Endothelial cell of umbilical vein (primary cell): ENCODE measurements around the gene MBLAC1. TPM values are rescaled to one million over a fixed set of nuclear protein-coding genes. Genes with fewer than 3 reads are reported as not detected.

Experiments
- BruUV-seq: library from RNA; stranded (reverse); fragments of 400-500 nt; replicated peaks from 2 replicates; lab custom pipeline; 2021; lab: Mats Ljungman, UMichigan
- CTCF ChIA-PET: fragments of 300-600, 350-600 bp; sonication (Branson Sonifier 250); formaldehyde crosslinking; loops from one replicate; lab custom pipeline; 2021; ENCODE audit warnings: antibody characterized with exemption, inconsistent platforms; lab: Charles Lee
- POLR2A ChIA-PET: fragments of 300-600, 350-600 bp; sonication (Branson Sonifier 250); formaldehyde crosslinking; loops from one replicate; lab custom pipeline; 2021; ENCODE audit warnings: antibody characterized with exemption, inconsistent platforms; lab: Charles Lee
- DNase-seq: peaks from one replicate; pipeline ENCODE4 v3.0.0-alpha.2; 2011; ENCODE audit warnings: low read depth, low spot score
- FAIRE-seq: peaks from 2 replicates; lab custom pipeline; 2011; peaks lifted over from hg19 to GRCh38; lab: Jason Lieb, UNC
- H2AFZ ChIP-seq: 2 replicates; pipeline ENCODE4 v1.6.0; 2012; ENCODE audit warnings: low read depth, low read length, control low read depth, inconsistent platforms
- H3K27ac ChIP-seq: 2 replicates; pipeline ENCODE4 v1.5.1; 2011; ENCODE audit warnings: low read depth, mild to moderate bottlenecking, control low read depth, low read length, moderate library complexity; ENCODE audit not compliant: insufficient read depth
- H3K27me3 ChIP-seq, 2 experiments: 2 replicates each; pipeline versions ENCODE4 v1.6.0 to v1.6.1; 2011; ENCODE audit warnings: low read length in 2 of 2, mixed read lengths in 1 of 2; ENCODE audit not compliant: control insufficient read depth in 2 of 2, insufficient read depth in 2 of 2
- H3K36me3 ChIP-seq, 2 experiments: 2 replicates in 1 of 2; 3 replicates in 1 of 2; pipeline ENCODE4 v1.5.1; 2011; ENCODE audit warnings: low read length in 2 of 2, mild to moderate bottlenecking in 1 of 2, moderate library complexity in 1 of 2; ENCODE audit not compliant: control insufficient read depth in 2 of 2, insufficient read depth in 2 of 2; ENCODE audit errors: extremely low read depth in 1 of 2
- H3K4me1 ChIP-seq: 3 replicates; pipeline ENCODE4 v1.5.1; 2011; ENCODE audit warnings: mild to moderate bottlenecking, low read length; ENCODE audit not compliant: control insufficient read depth, insufficient read depth; ENCODE audit errors: extremely low read depth
- H3K4me2 ChIP-seq: 2 replicates; pipeline ENCODE4 v1.6.1; 2011; ENCODE audit warnings: low read length, control low read depth, mixed read lengths; ENCODE audit not compliant: insufficient read depth
- H3K4me3 ChIP-seq, 3 experiments: fragments of 200-600 bp in 1 of 3; sonication (generic), shearing (Covaris generic) in 1 of 3; replicated peaks in 1 of 3; 2 replicates each; pipeline ENCODE4 v1.5.1; 2011 to 2016; ENCODE audit warnings: control low read depth in 3 of 3, low read length in 3 of 3, mild to moderate bottlenecking in 2 of 3, inconsistent platforms in 1 of 3, low read depth in 1 of 3, moderate library complexity in 1 of 3; ENCODE audit not compliant: insufficient read depth in 1 of 3
- H3K79me2 ChIP-seq: 2 replicates; pipeline ENCODE4 v1.6.0; 2012; ENCODE audit warnings: low read length, inconsistent platforms; ENCODE audit not compliant: control insufficient read depth, insufficient read depth
- H3K9ac ChIP-seq: replicated peaks from 2 replicates; pipeline ENCODE3; 2011; ENCODE audit warnings: low read length, control low read depth; ENCODE audit not compliant: insufficient read depth; ENCODE audit errors: extremely low read depth
- H3K9me1 ChIP-seq: replicated peaks from 3 replicates; pipeline ENCODE4 v1.6.0; 2011; ENCODE audit warnings: mild to moderate bottlenecking, low read length; ENCODE audit not compliant: control insufficient read depth, insufficient read depth; ENCODE audit errors: extremely low read depth
- H3K9me3 ChIP-seq: replicated peaks from 2 replicates; pipeline ENCODE4 v1.5.1; 2012; ENCODE audit warnings: low read length, inconsistent platforms; ENCODE audit not compliant: control insufficient read depth, insufficient read depth
- H4K20me1 ChIP-seq: replicated peaks from 2 replicates; pipeline ENCODE3; 2011; ENCODE audit warnings: mild to moderate bottlenecking, low read length; ENCODE audit not compliant: control insufficient read depth, insufficient read depth; ENCODE audit errors: extremely low read depth
- CTCF ChIP-seq, 2 donors: IDR thresholded peaks; 1 replicate in 1 of 2; 2 replicates in 1 of 2; pipeline ENCODE4 v1.5.1; 2011; ENCODE audit warnings: low read length in 2 of 2, mild to moderate bottlenecking in 2 of 2, moderate library complexity in 2 of 2, control low read depth in 1 of 2, inconsistent platforms in 1 of 2, low read depth in 1 of 2; ENCODE audit not compliant: insufficient read depth in 1 of 2; ENCODE audit errors: extremely low read depth in 1 of 2
- EZH2 ChIP-seq: IDR thresholded peaks from 2 replicates; pipeline ENCODE4 v1.6.1; 2012; ENCODE audit warnings: borderline replicate concordance, low read depth, mild to moderate bottlenecking, moderate library complexity, low read length, inconsistent platforms; ENCODE audit not compliant: severe bottlenecking
- FOS ChIP-seq: IDR thresholded peaks from 2 replicates; pipeline ENCODE4 v1.6.1; 2011; ENCODE audit warnings: mild to moderate bottlenecking, low read length, moderate library complexity, borderline replicate concordance; ENCODE audit not compliant: insufficient read depth
- GATA2 ChIP-seq: IDR thresholded peaks from 2 replicates; pipeline ENCODE4 v1.7.0; 2011; ENCODE audit warnings: low read depth, mild to moderate bottlenecking, moderate library complexity, mixed read lengths, low read length; ENCODE audit not compliant: insufficient read length, insufficient read depth
- JUN ChIP-seq: IDR thresholded peaks from 2 replicates; pipeline ENCODE4 v1.6.1; 2011; ENCODE audit warnings: borderline replicate concordance, low read depth; ENCODE audit not compliant: insufficient read length, insufficient read depth
- MAX ChIP-seq: IDR thresholded peaks from 2 replicates; pipeline ENCODE4 v1.6.1; 2011; ENCODE audit not compliant: insufficient read depth, insufficient read length
- MYC ChIP-seq: IDR thresholded peaks from one replicate; pipeline ENCODE4 v1.6.1; 2011; ENCODE audit warnings: mild to moderate bottlenecking, low read depth, low read length
- POLR2A ChIP-seq: IDR thresholded peaks from 2 replicates; pipeline ENCODE4 v1.6.1; 2012; ENCODE audit warnings: low read depth, mild to moderate bottlenecking, control low read depth, low read length
- POLR2AphosphoS5 ChIP-seq: IDR thresholded peaks from 2 replicates; pipeline ENCODE4 v1.6.1; 2012; ENCODE audit warnings: low read depth, mild to moderate bottlenecking, control low read depth, low read length, moderate library complexity; ENCODE audit not compliant: insufficient read depth
- dilution Hi-C: fragments of 300-500 bp; cut with MboI; formaldehyde crosslinking; loops from one replicate; pipeline ENCODE4 v1.15.0; 2019; ENCODE audit warnings: low sequenced_read_pairs; ENCODE audit not compliant: extremely low pct_ligation_motif_present
- intact Hi-C: fragments of 100-400 bp; cut with micrococcal nuclease; formaldehyde crosslinking; loops from one replicate; pipeline ENCODE4 v1.10.0; 2022
- polyA plus RNA-seq, 4 experiments: library from polyadenylated mRNA; depleted of rRNA in 3 of 4; stranded (reverse) in 3 of 4; unstranded in 1 of 4; fragments of >200 nt; gene quantifications; 2 replicates each; pipeline versions ENCODE4 v1.2.1 to v1.2.3, GENCODE V29; 2011 to 2012; ENCODE audit warnings: missing spikeins in 1 of 4
- total RNA-seq: library from RNA; stranded (reverse); gene quantifications from 2 replicates; pipeline ENCODE4 v1.2.3, GENCODE V29; 2021

The MBLAC1 gene
- total and polyA plus RNA-seq, 2 donors (not counting 3 experiments of a cell fraction or from before 2014, with no cell fraction given): 1.8 to 2.1 TPM

GRCh38 chr7:100170101-100170897 is 43.5 kb downstream of the MBLAC1 start:
- TF ChIP-seq EZH2: no peak
- TF ChIP-seq FOS: no peak
- TF ChIP-seq MYC: no peak
- no TSS peak for BruUV-seq
- POLR2A ChIA-PET: no interaction called here
- intact Hi-C loops (no loop called here), dilution Hi-C loops (no loop called here)
- CTCF ChIA-PET: interaction anchor here (1.4 kb wide), 1 partner anchor 12 kb away, joined by 3 read pairs; no protein-coding TSS in a partner anchor
- Histone ChIP-seq H3K79me2 (no peaks in the 10 kb centered on the region), H3K9me3 (no peaks in the 10 kb centered on the region), H3K4me3 (no peak overlapping the region), H3K9me1 (no peaks in the 10 kb centered on the region), H3K4me1 (peaks cover 14% of the 10 kb centered on the region), H3K36me3 (peaks cover 0 to 3% of the 10 kb centered on the region in 2 experiments), H2AFZ (no peak overlapping the region), H3K4me2 (no peak overlapping the region), H3K27me3 (peaks cover 4 to 15% of the 10 kb centered on the region in 2 experiments), H3K27ac (no peak overlapping the region), H4K20me1 (no peaks in the 10 kb centered on the region), H3K9ac (no peak overlapping the region)
- FAIRE-seq: no peak
- no peak for DNase-seq

DNA sequence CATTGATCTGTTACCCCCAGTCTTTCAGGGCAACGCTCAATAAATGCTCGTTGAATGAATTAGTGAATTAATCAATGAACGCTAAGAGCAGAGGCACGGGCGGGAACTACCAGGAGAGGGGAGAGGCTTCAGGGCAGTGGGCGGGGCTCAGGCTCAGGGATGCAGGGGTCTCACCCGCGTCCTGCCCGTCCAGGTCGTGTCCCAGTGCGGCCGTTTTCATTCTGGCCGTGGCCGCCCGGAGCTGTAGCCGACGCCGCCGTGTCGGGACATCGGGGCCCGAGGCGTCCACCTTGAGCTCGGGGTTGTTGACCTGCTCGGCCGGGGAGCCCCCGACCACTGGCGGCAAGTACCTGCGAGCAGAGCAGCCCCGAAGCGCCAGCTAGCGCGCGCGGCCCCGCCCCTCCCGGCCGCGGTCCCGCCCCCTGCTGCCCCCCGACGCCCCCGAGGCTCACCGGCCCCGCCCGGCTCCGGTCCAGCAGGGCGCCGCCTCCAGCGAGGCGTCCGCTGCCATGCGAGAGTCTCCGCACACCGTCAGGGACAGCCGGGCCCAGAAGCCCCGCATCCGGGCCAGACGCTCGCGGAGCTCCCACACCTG is 44.4 kb downstream of the MBLAC1 start:
- dilution Hi-C loops: no loop called here
- no peak for FAIRE-seq
- Histone ChIP-seq H3K79me2 (no peaks in the 10 kb centered on the region), H3K4me3 (peak overlapping the region in 1 of 3 experiments; percentile 25), H3K36me3 (peaks cover 0 to 3% of the 10 kb centered on the region in 2 experiments), H3K4me1 (peaks cover 14% of the 10 kb centered on the region), H4K20me1 (no peaks in the 10 kb centered on the region), H3K4me2 (no peak overlapping the region), H3K9me1 (no peaks in the 10 kb centered on the region), H3K9ac (no peak overlapping the region), H2AFZ (peak overlapping the region; percentile 40), H3K27ac (no peak overlapping the region), H3K27me3 (peaks cover 4 to 13% of the 10 kb centered on the region in 2 experiments), H3K9me3 (no peaks in the 10 kb centered on the region)
- ChIA-PET POLR2A (no interaction called here), CTCF (interaction anchor here (1.4 kb wide), 1 partner anchor 11 kb away, joined by 3 read pairs; no protein-coding TSS in a partner anchor)
- no TSS peak for BruUV-seq
- intact Hi-C loops: no loop called here
- TF ChIP-seq JUN: no peak
- no peak for TF ChIP-seq POLR2AphosphoS5
- no peak for TF ChIP-seq MYC
- TF ChIP-seq EZH2: no peak
- TF ChIP-seq POLR2A: no peak
- no peak for TF ChIP-seq CTCF (IDR thresholded peaks at IDR 0.05; ENCODE audit: extremely low read depth in 1 of 2, insufficient read depth in 1 of 2, low read depth in 1 of 2, low read length in 2 of 2)
- no peak for TF ChIP-seq FOS
- no peak for TF ChIP-seq GATA2
- no peak for TF ChIP-seq MAX
- no peak for DNase-seq
